ENCODE results near the gene WDR41.

WDR41 gene

DNA sequence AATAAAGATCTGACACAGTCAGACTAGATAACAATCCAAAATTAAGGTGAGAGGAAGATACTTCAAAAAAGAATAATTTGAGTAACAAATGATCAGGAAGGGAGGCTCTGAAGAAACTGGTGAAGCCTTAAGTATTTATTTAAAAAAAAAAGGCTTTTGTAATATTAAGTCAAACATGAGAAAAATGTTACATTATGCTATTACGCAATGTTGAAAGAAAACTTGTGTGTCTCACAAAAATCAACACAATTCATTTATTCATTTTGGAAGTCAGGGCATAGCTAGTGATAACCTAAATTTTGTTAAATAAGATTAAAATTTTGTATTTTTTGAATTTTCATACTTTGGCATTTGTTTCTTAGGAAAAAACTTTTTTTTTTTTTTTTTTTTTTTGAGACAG, 28.2 kb downstream of the WDR41 start:
- H3K4me3 ChIP-seq (replicated peaks; ENCODE audit: low read depth, low read length) = no peak overlapping the region
- DNase-seq (ENCODE audit: low read depth) = peak; percentile 44
- TF ChIP-seq, protein P1, sequence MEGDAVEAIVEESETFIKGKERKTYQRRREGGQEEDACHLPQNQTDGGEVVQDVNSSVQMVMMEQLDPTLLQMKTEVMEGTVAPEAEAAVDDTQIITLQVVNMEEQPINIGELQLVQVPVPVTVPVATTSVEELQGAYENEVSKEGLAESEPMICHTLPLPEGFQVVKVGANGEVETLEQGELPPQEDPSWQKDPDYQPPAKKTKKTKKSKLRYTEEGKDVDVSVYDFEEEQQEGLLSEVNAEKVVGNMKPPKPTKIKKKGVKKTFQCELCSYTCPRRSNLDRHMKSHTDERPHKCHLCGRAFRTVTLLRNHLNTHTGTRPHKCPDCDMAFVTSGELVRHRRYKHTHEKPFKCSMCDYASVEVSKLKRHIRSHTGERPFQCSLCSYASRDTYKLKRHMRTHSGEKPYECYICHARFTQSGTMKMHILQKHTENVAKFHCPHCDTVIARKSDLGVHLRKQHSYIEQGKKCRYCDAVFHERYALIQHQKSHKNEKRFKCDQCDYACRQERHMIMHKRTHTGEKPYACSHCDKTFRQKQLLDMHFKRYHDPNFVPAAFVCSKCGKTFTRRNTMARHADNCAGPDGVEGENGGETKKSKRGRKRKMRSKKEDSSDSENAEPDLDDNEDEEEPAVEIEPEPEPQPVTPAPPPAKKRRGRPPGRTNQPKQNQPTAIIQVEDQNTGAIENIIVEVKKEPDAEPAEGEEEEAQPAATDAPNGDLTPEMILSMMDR (IDR thresholded peaks at IDR 0.05; ENCODE audit: low read length, missing control alignments) = no peak

DNA sequence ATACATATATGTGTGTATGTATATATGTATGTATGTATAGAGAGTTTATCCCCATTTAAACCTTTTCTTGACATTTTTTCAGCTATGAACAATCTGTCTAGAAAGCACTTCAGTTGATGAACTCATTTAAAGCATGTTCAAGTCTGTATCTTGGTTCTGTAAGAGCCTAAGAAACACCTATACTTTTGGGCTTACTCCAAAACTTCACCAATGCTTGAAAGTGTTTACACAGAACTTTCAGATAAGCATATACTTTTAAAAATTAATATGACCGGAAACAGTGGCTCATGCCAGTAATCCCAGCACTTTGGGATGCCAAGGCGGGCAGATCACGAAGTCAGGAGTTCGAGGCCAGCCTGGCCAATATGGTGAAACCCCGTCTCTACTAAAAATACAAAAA, 30.8 kb downstream of the WDR41 start:
- TF ChIP-seq, protein P1 (IDR thresholded peaks at IDR 0.05; ENCODE audit: low read length, missing control alignments) = no peak
- DNase-seq (ENCODE audit: low read depth) = no peak

DNA sequence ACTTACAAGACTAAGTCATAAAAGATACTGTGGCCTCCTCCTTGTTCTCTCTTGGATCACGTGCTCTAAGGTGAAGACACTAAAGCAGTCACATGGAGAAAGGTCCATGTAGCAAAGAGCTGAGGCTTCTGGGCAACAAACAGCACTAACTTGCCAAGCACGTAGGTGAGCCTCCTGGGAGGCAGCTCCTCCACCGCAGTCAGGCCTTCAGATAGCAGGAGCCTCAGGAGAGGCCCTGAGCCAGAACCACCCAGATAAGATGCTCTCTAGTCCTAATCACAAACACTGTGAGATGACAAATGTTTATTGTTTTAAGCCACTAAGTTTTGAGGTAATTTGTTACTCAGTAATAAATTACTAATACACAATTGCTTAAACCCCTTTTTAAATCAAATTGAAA, 38.0 kb downstream of the WDR41 start:
- TF ChIP-seq, protein P1 (IDR thresholded peaks at IDR 0.05; ENCODE audit: low read length, missing control alignments) = no peak
- no peak overlapping the region for H3K4me3 ChIP-seq (replicated peaks; ENCODE audit: low read depth, low read length)
- no peak for DNase-seq (ENCODE audit: low read depth)

More for the DNA sequence above, 30.8 kb downstream of the WDR41 start:
- H3K4me3 ChIP-seq (replicated peaks; ENCODE audit: low read depth, low read length) = no peak overlapping the region

DNA sequence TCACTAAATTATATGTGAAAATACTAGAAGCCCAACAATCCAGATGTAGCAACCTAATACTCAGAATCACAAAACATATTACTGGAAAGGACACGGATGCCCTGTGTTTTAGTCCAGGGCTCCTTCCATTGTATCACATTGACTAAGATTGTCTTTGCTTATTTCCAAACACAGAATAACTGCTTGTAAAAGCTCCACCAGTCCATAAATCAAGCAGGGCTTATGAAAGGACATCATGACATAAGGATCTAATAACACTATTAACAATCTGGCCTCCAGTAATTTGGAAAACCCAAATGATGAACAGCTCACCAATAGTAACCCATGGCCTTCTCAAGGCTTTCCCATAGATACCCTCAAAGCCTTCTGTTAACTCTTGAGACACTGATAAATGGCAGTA, 39.8 kb downstream of the WDR41 start:
- TF ChIP-seq, protein P1 (IDR thresholded peaks at IDR 0.05; ENCODE audit: low read length, missing control alignments) = no peak
- DNase-seq (ENCODE audit: low read depth) = no peak
- H3K4me3 ChIP-seq (replicated peaks; ENCODE audit: low read depth, low read length) = no peak overlapping the region

DNA sequence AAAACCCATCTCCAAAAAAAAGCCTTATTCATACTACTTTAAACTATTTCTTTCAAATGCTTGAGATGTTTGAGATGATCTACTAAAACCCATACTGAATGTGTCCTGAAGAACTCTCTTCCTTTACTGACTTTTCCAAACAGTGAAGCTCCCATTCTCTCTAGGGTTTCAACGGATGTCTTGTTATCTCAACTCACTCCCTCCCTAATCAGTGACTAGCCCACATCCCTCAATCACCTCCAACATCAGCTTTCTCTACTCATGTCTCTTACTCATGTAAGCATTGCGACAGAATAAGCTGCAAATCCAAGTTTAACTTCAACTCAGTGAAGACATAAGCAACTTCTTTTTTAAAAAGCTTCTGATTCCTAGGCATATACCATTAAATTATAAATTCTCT, 42.1 kb downstream of the WDR41 start:
- TF ChIP-seq, protein P1 (IDR thresholded peaks at IDR 0.05; ENCODE audit: low read length, missing control alignments) = no peak
- no peak overlapping the region for H3K4me3 ChIP-seq (replicated peaks; ENCODE audit: low read depth, low read length)
- peak; percentile 31 for DNase-seq (ENCODE audit: low read depth)

DNA sequence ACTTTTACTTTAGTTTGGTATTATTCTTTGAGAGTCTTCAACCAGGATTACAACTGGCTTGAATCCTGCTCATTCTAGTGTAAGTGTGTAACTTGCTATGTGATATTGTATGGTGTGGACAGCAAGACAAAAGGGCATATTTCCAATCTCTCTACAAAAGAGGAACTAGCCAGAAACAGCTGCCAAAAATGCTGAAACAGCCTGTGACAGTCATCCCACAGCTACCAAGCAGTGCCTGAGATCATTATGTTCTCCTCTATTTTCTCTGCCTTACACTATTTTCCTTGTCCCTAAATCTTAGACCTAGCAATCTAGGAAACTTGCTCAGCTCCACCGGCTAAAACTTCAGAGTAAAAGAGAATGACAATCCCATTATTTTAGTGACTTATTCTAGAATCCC, 42.8 kb downstream of the WDR41 start:
- no peak for DNase-seq (ENCODE audit: low read depth)
- TF ChIP-seq, protein P1 (IDR thresholded peaks at IDR 0.05; ENCODE audit: low read length, missing control alignments) = no peak
- no peak overlapping the region for H3K4me3 ChIP-seq (replicated peaks; ENCODE audit: low read depth, low read length)

DNA sequence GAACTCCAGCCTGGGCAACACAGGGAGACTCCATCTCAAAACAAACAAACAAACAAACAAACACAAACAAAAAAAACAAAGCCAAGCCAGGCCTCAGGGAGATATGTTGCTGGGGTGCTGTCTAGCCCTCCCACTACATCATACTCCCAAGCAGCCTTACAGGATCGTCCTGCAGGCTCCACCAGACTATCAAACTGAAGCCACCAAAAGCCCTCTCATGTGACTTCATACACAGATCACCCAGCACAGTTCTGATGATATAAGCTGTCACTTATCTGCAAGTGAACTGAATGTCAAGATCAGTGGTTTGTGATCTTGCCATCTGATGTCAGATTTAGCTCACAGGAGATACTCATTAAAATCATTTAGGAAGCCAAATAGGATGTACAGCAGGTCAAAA, 43.3 kb downstream of the WDR41 start:
- H3K4me3 ChIP-seq (replicated peaks; ENCODE audit: low read depth, low read length) = no peak overlapping the region
- TF ChIP-seq, protein P1 (IDR thresholded peaks at IDR 0.05; ENCODE audit: low read length, missing control alignments) = no peak
- DNase-seq (ENCODE audit: low read depth) = no peak
